Liver (tissue), 3 donors: ENCODE data around the gene MAP3K9.

ENCODE experiments used
- EGR1 ChIP-seq, 2 donors: IDR thresholded peaks; 2 replicates each; pipeline ENCODE4 v1.6.1; 2016 to 2018; ENCODE audit warnings: antibody characterized with exemption in 2 of 2, low read depth in 2 of 2
- HNF4G ChIP-seq: IDR thresholded peaks from 2 replicates; pipeline ENCODE4 v1.6.1; 2016; ENCODE audit warnings: antibody characterized with exemption
- JUND ChIP-seq, 2 donors: IDR thresholded peaks; 2 replicates each; pipeline ENCODE4 v1.6.1; 2016; ENCODE audit warnings: antibody characterized with exemption in 2 of 2
- NR2F2 ChIP-seq: IDR thresholded peaks from 2 replicates; pipeline ENCODE4 v1.6.1; 2016; ENCODE audit warnings: antibody characterized with exemption
- RAD21 ChIP-seq, 2 donors: IDR thresholded peaks; 2 replicates each; pipeline ENCODE4 v1.6.1; 2016; ENCODE audit warnings: antibody characterized with exemption in 2 of 2, mild to moderate bottlenecking in 2 of 2
- REST ChIP-seq: IDR thresholded peaks from 2 replicates; pipeline ENCODE4 v1.6.1; 2016; ENCODE audit warnings: antibody characterized with exemption, mild to moderate bottlenecking
- TAF1 ChIP-seq: conservative IDR thresholded peaks from 2 replicates; pipeline ENCODE4 v1.6.1; 2016; ENCODE audit warnings: antibody characterized with exemption, mild to moderate bottlenecking
- TF ChIP-seq, protein P1 (sequence below): fragments of 150-350 bp; IDR thresholded peaks from 2 replicates; pipeline ENCODE4 v1.5.1; 2017; ENCODE audit warnings: improper control_type of control experiment, low read depth, low read length; ENCODE audit not compliant: missing input control
- TF ChIP-seq, protein P2 (sequence below): IDR thresholded peaks from 2 replicates; pipeline ENCODE4 v1.6.1; 2016; ENCODE audit warnings: antibody characterized with exemption
- TF ChIP-seq, protein P3 (sequence below): IDR thresholded peaks from 2 replicates; pipeline ENCODE4 v1.6.1; 2016; ENCODE audit warnings: antibody characterized with exemption
- donor health status: healthy.
- donor health status: healthy.

DNA sequence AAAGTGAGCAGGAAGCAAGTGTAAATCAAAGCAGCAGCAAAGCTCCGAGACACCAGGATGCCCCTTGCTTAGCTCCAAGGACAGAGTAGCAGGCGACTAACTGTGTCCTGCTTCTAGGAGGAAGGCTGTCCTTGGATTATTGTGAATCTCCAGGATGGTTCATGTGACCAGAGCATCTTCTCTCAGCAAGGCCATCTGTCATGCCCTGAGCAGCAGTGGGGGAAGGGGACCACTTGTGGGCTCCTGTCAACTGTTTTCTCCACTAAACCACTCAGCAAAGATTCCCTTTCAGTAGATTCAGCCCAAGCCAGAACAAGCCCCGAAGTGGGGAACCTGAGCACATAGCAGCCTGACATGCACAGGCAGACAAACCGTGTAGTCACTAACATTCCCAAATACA is 19.4 kb downstream of the MAP3K9 start:
- TF ChIP-seq, protein P1, sequence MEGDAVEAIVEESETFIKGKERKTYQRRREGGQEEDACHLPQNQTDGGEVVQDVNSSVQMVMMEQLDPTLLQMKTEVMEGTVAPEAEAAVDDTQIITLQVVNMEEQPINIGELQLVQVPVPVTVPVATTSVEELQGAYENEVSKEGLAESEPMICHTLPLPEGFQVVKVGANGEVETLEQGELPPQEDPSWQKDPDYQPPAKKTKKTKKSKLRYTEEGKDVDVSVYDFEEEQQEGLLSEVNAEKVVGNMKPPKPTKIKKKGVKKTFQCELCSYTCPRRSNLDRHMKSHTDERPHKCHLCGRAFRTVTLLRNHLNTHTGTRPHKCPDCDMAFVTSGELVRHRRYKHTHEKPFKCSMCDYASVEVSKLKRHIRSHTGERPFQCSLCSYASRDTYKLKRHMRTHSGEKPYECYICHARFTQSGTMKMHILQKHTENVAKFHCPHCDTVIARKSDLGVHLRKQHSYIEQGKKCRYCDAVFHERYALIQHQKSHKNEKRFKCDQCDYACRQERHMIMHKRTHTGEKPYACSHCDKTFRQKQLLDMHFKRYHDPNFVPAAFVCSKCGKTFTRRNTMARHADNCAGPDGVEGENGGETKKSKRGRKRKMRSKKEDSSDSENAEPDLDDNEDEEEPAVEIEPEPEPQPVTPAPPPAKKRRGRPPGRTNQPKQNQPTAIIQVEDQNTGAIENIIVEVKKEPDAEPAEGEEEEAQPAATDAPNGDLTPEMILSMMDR: no peak
- TF ChIP-seq, protein P2, sequence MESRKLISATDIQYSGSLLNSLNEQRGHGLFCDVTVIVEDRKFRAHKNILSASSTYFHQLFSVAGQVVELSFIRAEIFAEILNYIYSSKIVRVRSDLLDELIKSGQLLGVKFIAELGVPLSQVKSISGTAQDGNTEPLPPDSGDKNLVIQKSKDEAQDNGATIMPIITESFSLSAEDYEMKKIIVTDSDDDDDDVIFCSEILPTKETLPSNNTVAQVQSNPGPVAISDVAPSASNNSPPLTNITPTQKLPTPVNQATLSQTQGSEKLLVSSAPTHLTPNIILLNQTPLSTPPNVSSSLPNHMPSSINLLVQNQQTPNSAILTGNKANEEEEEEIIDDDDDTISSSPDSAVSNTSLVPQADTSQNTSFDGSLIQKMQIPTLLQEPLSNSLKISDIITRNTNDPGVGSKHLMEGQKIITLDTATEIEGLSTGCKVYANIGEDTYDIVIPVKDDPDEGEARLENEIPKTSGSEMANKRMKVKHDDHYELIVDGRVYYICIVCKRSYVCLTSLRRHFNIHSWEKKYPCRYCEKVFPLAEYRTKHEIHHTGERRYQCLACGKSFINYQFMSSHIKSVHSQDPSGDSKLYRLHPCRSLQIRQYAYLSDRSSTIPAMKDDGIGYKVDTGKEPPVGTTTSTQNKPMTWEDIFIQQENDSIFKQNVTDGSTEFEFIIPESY: no peak
- TF ChIP-seq TAF1 (no peak), RAD21 (IDR thresholded peaks at IDR 0.05) (no peak), REST (no peak), NR2F2 (no peak), EGR1 (IDR thresholded peaks at IDR 0.05; ENCODE audit: low read depth in 2 of 2) (no peak), JUND (IDR thresholded peaks at IDR 0.05) (no peak), HNF4G (no peak)
- TF ChIP-seq, protein P3, sequence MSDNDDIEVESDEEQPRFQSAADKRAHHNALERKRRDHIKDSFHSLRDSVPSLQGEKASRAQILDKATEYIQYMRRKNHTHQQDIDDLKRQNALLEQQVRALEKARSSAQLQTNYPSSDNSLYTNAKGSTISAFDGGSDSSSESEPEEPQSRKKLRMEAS: no peak
